Cardiac fibroblast (primary cell): ENCODE results near the gene FXN.

Experiments
- DNase-seq, 2 donors: peaks; one replicate each; pipeline versions ENCODE4 v3.0.0 to v3.0.0-alpha.2; 2010; ENCODE audit warnings: low read depth in 2 of 2
- H3K4me3 ChIP-seq, 2 donors: replicated peaks in 1 of 2; 1 replicate in 1 of 2; 2 replicates in 1 of 2; pipeline ENCODE4 v1.5.1; 2011; ENCODE audit warnings: low read depth in 2 of 2, low read length in 2 of 2, mild to moderate bottlenecking in 2 of 2, moderate library complexity in 1 of 2
- TF ChIP-seq, protein P1 (sequence below): IDR thresholded peaks from one replicate; pipeline ENCODE4 v1.5.1; 2011; ENCODE audit warnings: low read depth, mild to moderate bottlenecking, low read length, inconsistent platforms

Gene FXN

DNA sequence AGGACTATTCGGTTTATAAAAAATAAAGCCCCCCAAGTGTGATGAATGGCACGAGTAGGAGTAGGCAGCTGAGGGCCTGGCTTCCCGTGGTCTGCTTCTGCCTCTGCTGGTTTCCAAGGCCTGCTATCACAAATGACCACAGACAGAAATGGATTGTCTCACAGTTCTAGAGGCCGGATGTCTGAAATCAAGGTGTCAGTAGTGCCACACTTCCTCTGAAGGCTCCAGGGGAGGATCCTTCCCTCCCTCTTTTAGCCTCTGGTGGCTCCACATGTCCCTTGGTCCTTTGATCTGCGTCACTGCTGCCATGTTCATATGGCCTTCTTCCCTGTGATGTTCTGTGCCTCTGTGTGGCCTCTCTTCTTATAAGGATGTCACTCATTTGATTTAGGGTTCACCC, 36.7 kb upstream of the FXN start:
- H3K4me3 ChIP-seq, result no peak overlapping the region
- no peak for DNase-seq
- TF ChIP-seq, protein P1, sequence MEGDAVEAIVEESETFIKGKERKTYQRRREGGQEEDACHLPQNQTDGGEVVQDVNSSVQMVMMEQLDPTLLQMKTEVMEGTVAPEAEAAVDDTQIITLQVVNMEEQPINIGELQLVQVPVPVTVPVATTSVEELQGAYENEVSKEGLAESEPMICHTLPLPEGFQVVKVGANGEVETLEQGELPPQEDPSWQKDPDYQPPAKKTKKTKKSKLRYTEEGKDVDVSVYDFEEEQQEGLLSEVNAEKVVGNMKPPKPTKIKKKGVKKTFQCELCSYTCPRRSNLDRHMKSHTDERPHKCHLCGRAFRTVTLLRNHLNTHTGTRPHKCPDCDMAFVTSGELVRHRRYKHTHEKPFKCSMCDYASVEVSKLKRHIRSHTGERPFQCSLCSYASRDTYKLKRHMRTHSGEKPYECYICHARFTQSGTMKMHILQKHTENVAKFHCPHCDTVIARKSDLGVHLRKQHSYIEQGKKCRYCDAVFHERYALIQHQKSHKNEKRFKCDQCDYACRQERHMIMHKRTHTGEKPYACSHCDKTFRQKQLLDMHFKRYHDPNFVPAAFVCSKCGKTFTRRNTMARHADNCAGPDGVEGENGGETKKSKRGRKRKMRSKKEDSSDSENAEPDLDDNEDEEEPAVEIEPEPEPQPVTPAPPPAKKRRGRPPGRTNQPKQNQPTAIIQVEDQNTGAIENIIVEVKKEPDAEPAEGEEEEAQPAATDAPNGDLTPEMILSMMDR, result no peak

DNA sequence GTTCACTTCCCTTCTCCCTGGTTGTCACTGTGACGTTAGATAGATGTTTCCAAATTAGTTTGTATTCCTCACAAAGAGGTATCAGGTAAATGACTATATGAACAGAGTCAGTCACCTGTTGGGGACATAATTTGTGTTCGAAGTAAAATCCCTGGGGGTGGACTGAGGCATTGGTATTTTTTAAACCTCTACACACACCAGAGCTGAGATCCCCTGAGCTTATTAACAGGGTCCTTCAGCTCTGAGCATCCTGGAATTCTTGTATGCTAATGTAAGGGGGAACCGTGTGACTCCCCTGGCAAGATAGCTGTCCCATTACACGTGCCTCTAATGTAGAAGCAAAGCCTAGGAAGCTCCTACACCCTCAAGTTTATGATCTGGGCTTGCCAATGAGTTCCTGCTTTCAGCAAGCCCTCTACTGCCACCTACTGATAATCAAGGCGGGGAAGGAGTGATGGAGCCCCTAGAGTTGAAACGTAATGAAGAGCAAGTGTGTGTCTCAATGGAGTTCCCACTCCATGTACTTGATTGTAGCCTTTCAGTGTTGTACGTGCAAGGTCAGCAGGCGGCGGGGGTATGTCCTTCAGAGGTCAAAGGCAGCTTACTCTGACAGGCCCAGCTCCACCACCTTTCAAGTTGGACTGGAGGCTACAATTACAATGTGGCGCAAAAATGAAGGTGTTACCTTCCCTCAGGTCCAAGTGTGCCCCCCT, 36.0 kb upstream of the FXN start:
- TF ChIP-seq, protein P1, result peak; percentile 90
- H3K4me3 ChIP-seq, result no peak overlapping the region
- peak; percentile 74 to 82 for DNase-seq

DNA sequence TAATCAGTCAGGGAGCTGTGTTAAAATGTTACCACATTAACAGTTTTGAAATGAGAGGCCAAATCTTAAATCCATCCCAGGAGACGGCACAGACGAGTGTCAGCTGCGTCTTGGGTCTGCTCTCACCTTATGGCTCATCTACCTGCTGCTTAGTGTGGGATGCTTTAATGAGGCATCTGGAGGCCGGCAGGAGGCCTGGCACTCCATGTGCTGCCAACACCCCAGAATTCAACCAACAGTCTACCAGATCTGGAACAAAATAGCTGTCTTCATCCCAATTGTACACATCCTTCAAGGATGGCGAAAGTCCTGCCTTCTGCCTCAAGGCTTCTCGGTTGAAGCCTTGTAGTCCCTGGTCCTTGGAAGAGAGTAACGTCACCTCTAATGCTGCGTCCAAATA, 33.6 kb upstream of the FXN start:
- H3K4me3 ChIP-seq, result no peak overlapping the region
- no peak for DNase-seq
- TF ChIP-seq, protein P1, result no peak

DNA sequence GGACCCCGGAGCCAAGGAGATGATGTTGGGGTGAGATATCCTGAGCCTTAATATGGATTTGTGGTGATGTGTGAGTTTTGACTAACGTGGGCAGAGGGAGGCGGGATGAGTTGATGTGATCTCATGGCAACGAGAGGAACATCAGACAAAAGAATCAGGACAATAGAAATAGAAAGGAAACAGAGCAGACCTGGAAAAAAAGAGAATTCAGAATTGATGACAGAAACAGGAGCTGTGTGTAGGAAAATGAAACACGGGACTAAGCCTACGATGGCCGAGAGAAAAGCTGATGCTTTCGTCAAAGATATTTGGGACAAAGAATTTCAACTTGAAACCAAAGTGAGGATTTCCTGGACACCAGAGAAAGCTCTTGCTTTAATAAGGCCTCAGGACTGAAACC, 32.5 kb upstream of the FXN start:
- TF ChIP-seq, protein P1, result no peak
- no peak overlapping the region for H3K4me3 ChIP-seq
- DNase-seq, result no peak

DNA sequence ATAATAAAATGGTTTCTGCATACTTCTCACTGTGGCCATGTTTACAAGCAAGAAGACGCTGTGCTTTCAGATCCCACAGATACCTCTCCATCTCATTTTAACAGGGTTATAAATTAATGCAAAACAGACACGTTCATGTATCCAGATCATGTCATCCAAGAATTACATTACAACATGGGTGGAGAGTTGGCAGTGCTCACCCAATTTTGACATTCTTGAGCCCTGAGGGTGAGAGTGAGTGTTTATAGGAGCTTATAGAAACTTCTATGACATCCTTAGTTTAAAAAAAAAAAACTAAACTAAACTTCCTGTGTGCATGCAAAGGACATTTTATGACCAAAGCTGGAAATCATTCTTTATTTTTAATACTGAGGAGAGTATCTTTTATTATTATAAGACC, 30.7 kb upstream of the FXN start:
- DNase-seq, result peak in 1 of 2 donors; percentile 3
- TF ChIP-seq, protein P1, result no peak
- no peak overlapping the region for H3K4me3 ChIP-seq

DNA sequence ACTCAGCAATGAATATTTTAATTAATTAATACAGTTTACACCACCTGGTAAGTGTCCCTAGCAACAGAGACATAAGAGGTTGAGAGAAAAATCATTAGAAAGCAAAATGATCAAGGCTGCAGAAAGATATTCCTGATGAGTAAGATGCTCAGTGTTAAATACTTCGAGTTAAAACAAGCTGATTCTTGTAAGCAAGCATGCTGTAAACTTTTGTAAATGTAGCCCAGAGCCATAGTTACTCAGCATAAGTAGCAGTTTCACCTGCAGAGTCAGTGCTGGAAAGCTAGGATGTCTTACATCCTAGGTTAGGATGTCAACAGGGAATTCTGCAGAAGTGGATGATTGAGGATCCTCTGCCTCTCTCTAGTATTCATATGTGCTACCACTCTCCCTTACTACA, 25.8 kb upstream of the FXN start:
- no peak overlapping the region for H3K4me3 ChIP-seq
- no peak for DNase-seq
- TF ChIP-seq, protein P1, result no peak
